Fibroblast of villous mesenchyme (primary cell): ENCODE data around the gene CMIP. TPM values are rescaled to one million over a fixed set of nuclear protein-coding genes. Genes with fewer than 3 reads are reported as not detected.

Source experiments
- DNase-seq: peaks from one replicate; pipeline ENCODE4 v3.0.0-alpha.2; 2010; ENCODE audit warnings: low read depth
- H3K4me3 ChIP-seq: 2 replicates; pipeline ENCODE4 v1.5.1; 2011; ENCODE audit warnings: low read depth, mild to moderate bottlenecking, low read length
- CTCF ChIP-seq: IDR thresholded peaks from 2 replicates; pipeline ENCODE4 v1.5.1; 2012; ENCODE audit warnings: low read depth, mild to moderate bottlenecking, low read length; ENCODE audit not compliant: insufficient read depth
- total RNA-seq: library from RNA; depleted of rRNA; stranded (reverse); fragments of >200 nt; gene quantifications from 2 replicates; pipeline ENCODE4 v1.2.3, GENCODE V29; 2012

The CMIP gene
- total RNA-seq, 1 donor, result 7.8 TPM

GRCh38 chr16:81604960-81605383 is 160.4 kb downstream of the CMIP start:
- no peak for TF ChIP-seq CTCF
- peak; percentile 28 for DNase-seq
- no peak overlapping the region for H3K4me3 ChIP-seq

- DNase-seq, result no peak
- TF ChIP-seq CTCF, result no peak
- no peak overlapping the region for H3K4me3 ChIP-seq
Measured at GRCh38 chr16:81606039-81606438, 161.4 kb downstream of the CMIP start.

- DNase-seq, result no peak
- no peak for TF ChIP-seq CTCF
- no peak overlapping the region for H3K4me3 ChIP-seq
Measured at GRCh38 chr16:81607006-81607405, 162.4 kb downstream of the CMIP start.

GRCh38 chr16:81607805-81608522 is 163.4 kb downstream of the CMIP start:
- no peak overlapping the region for H3K4me3 ChIP-seq
- TF ChIP-seq CTCF, result no peak
- DNase-seq, result no peak

GRCh38 chr16:81608523-81609209 is 164.1 kb downstream of the CMIP start:
- TF ChIP-seq CTCF, result no peak
- H3K4me3 ChIP-seq, result no peak overlapping the region
- DNase-seq, result peak; percentile 55

GRCh38 chr16:81609323-81609892 is 164.8 kb downstream of the CMIP start:
- no peak overlapping the region for H3K4me3 ChIP-seq
- no peak for TF ChIP-seq CTCF
- DNase-seq, result no peak
